ENCODE data around the gene METTL8.
"Not testable (repeated sequence)": the region's sequence is repeated elsewhere in the genome, so short reads cannot be mapped to it uniquely, and the experiment has no call there.

Gene METTL8

DNA sequence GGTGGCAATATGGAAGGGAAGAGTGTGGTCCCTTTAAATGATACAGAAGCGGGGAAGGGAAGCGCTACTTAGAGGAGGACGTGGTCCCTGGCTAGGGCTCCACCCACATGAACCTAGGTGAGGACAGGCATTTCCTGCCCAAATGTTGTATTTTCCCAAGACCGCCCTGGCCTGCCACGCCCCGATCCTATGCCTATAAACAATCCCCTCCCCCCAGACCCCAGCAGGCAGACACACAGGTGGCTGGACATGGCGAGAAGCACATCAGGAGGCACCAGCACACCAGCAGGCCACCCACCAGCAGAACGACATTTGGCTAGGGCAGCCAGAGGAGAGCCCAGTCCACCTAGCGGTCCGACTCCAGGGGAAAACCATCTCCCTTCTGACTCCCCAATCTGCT is 47.2 kb downstream of the METTL8 start:
- Histone ChIP-seq H3K4me2 (no peak overlapping the region), H3K4me1 (peaks cover 0 to 12% (median 0%) of the 10 kb centered on the region in 10 experiments; a peak in 7 of 20 replicates), H3K9me3 (replicated peaks in 1 of 11) (peaks cover 8 to 13% (median 12%) of the 10 kb centered on the region in 11 experiments), H4K20me1 (no peaks in the 10 kb centered on the region), H3K27me3 (no peaks in the 10 kb centered on the region), H3K9ac (no peak overlapping the region), H3K27ac (no peak overlapping the region), H3K36me3 (peaks cover 0 to 23% (median 9%) of the 10 kb centered on the region in 11 experiments; a peak in 12 of 22 replicates), H3K4me3 (no peak overlapping the region)
- TF ChIP-seq Cebpa-rat (IDR thresholded peaks at IDR 0.05) = no peak

DNA sequence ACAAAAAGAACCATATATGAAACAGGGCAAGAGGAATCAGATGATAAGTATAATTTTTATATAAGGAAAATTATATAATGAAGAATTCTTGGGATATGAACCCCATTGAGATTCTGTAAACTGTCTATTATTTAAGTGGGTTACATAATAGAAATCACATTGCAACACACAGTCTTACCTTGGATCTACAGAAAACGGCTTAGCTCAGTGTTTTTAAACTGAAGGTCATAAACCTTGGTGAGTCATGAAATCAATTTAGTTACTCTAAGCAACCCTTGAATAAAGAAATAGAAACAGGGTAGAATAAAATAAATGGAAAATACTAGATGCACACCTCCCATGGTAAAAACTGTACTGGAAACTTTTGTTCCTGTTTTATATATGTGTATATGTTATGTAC is 50.7 kb downstream of the METTL8 start:
- Histone ChIP-seq H3K4me1 (peaks cover 0 to 6% (median under 1%) of the 10 kb centered on the region in 10 experiments; a peak in 8 of 20 replicates), H3K27me3 (no peaks in the 10 kb centered on the region), H3K4me2 (no peak overlapping the region), H3K9ac (no peak overlapping the region), H3K36me3 (peaks cover 0 to 30% (median 14%) of the 10 kb centered on the region in 11 experiments; a peak in 14 of 22 replicates), H3K9me3 (replicated peaks in 1 of 11) (peaks cover 41 to 47% (median 46%) of the 10 kb centered on the region in 11 experiments), H3K27ac (no peak overlapping the region), H4K20me1 (no peaks in the 10 kb centered on the region), H3K4me3 (no peak overlapping the region)
- TF ChIP-seq Cebpa-rat (IDR thresholded peaks at IDR 0.05) = no peak

DNA sequence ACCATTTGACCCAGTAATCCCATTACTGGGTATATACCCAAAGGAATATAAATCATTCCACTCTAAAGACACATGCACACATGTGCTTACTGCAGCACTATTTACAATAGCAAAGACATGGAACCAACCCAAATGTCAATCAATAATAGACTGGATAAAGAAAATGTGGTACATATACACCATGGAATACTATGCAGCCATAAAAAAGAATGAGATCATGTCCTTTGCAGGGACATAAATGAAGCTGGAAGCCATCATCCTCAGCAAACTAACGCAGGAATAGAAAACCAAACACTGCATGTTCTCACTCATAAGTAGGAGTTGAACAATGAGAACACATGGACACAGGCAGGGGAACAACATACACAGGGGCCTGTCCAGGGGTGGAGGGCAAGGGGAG is 51.6 kb downstream of the METTL8 start:
- not testable (repeated sequence) for H3K27ac ChIP-seq, H4K20me1 ChIP-seq, H3K27me3 ChIP-seq, H3K4me2 ChIP-seq, H3K4me1 ChIP-seq, H3K9ac ChIP-seq, H3K4me3 ChIP-seq
- Histone ChIP-seq H3K9me3 (replicated peaks in 1 of 11) (peaks cover 50 to 57% (median 55%) of the 10 kb centered on the region in 11 experiments), H3K36me3 (peaks cover 0 to 30% (median 15%) of the 10 kb centered on the region in 11 experiments; a peak in 14 of 22 replicates)

DNA sequence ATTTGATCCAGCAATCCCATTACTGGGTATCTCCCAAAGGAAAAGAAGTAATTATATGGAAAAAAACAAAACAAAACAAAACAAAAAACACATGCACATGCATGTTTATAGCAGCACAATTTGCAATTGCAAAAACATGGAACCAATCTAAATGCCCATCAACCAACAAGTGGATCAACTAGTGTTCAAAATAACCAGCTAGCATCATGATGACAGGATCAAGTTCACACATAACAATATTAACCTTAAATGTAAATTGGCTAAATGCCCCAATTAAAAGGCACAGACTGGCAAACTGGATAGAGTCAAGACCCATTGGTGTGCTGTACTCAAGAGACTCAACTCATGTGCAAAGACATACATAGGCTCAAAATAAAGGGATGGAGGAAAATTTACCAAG is 55.9 kb downstream of the METTL8 start:
- H3K4me3 ChIP-seq, H3K27ac ChIP-seq, H3K4me2 ChIP-seq, H4K20me1 ChIP-seq, H3K4me1 ChIP-seq, H3K27me3 ChIP-seq, H3K9ac ChIP-seq: not testable (repeated sequence)
- Histone ChIP-seq H3K36me3 (peaks cover 7 to 48% (median 18%) of the 10 kb centered on the region in 11 experiments; a peak in 18 of 22 replicates), H3K9me3 (replicated peaks in 1 of 11) (peaks cover 79 to 92% (median 87%) of the 10 kb centered on the region in 11 experiments)

DNA sequence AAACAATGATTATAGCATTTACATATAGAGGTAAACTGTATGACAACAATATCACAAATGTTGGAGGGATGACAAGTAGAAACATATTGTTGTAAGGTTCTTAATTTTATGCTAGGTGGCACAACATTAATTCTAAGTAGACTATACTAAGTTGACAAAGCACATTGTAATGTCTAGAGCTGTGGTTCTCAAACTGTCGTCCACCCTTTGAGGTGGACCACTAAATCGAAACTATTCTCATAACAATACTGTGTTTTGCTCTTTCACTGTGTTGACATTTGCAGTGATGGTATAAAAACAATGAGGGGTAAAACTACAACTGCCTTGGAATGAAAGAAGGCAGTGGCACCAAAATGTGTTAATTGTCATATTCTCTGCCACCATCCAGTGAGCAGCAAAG is 66.1 kb downstream of the METTL8 start:
- Histone ChIP-seq H3K36me3 (peaks cover 0 to 10% (median 0%) of the 10 kb centered on the region in 11 experiments; a peak in 4 of 22 replicates), H3K4me2 (no peak overlapping the region), H3K27ac (no peak overlapping the region), H3K9ac (no peak overlapping the region), H3K9me3 (replicated peaks in 1 of 11) (peaks cover 15 to 34% (median 24%) of the 10 kb centered on the region in 11 experiments), H4K20me1 (no peaks in the 10 kb centered on the region), H3K4me1 (no peaks in the 10 kb centered on the region), H3K4me3 (no peak overlapping the region), H3K27me3 (no peaks in the 10 kb centered on the region)
- TF ChIP-seq Cebpa-rat (IDR thresholded peaks at IDR 0.05) = no peak

DNA sequence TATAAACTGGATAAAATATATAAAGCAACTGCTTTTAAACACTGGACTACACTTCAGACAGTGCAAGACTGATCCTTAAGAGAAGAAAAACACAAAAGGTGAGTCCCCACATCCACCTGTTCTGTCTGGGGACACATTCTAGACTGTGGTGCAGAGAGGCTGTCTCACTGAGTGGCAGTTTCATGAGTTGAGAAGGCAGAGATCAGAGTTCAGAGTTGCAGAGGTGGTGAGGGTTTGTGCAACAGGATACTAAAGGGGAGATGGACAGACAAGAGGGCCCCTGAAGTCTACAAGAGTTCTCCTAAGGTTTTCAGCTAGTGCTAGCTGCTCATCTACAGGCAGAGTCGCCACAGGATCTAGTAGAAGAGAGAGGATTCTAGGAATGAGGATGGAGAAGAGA is 68.0 kb downstream of the METTL8 start:
- Histone ChIP-seq H3K9me3 (replicated peaks in 1 of 11) (peaks cover 15 to 34% (median 24%) of the 10 kb centered on the region in 11 experiments), H3K4me2 (no peak overlapping the region), H3K4me3 (no peak overlapping the region), H3K27me3 (no peaks in the 10 kb centered on the region), H3K27ac (no peak overlapping the region), H3K9ac (no peak overlapping the region), H3K4me1 (no peaks in the 10 kb centered on the region), H3K36me3 (peaks cover 0 to 10% (median 0%) of the 10 kb centered on the region in 11 experiments; a peak in 4 of 22 replicates), H4K20me1 (no peaks in the 10 kb centered on the region)
- no peak for TF ChIP-seq Cebpa-rat (IDR thresholded peaks at IDR 0.05)

DNA sequence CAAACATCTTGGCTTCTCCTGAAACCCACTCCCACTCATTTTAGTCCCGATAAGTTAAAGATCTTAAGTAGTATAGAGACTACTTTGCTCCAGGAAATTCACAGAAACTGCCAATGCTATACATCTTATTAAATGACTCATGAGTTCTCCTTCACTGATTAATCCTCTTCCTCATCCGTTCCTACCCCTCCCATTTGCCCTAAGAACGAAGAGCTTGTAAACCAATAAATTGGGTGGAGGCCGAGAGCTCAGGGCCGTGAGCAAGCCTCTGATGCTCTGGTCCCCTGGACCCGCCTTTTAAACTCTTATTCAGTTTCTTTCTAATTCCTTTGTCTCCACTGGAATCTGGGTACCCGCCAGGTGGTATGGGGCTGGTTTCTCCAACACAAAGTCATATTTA is 68.6 kb downstream of the METTL8 start:
- Histone ChIP-seq H3K4me2 (no peak overlapping the region), H3K9me3 (replicated peaks in 1 of 11) (peaks cover 15 to 34% (median 24%) of the 10 kb centered on the region in 11 experiments), H3K27ac (no peak overlapping the region), H3K9ac (no peak overlapping the region), H4K20me1 (no peaks in the 10 kb centered on the region), H3K27me3 (no peaks in the 10 kb centered on the region), H3K36me3 (peaks cover 0 to 13% (median 2%) of the 10 kb centered on the region in 11 experiments; a peak in 9 of 22 replicates), H3K4me1 (no peaks in the 10 kb centered on the region), H3K4me3 (no peak overlapping the region)
- TF ChIP-seq Cebpa-rat (IDR thresholded peaks at IDR 0.05) = no peak

DNA sequence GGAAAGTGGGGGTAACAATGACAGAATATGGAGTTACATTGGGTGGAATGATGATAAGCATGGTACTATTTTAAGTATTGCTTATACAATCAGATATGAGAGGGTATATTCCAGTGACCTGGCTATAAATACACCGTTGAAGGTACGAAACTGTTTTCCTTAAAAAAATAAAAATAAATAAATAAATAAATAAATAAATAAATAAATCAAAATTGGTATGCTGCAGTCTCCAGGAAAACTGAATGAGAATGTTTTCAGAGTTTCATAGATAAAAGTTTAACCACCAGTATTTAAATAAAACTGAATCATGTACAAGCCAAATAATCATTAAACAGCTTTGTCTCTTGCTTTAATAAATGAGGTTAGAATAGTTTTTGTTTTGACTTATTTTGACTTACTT is 71.4 kb downstream of the METTL8 start:
- Histone ChIP-seq H3K4me2 (no peak overlapping the region), H3K9ac (no peak overlapping the region), H4K20me1 (no peaks in the 10 kb centered on the region), H3K4me3 (no peak overlapping the region), H3K9me3 (replicated peaks in 1 of 11) (peaks cover 31 to 46% (median 40%) of the 10 kb centered on the region in 11 experiments), H3K36me3 (peaks cover 24 to 41% (median 28%) of the 10 kb centered on the region in 11 experiments), H3K27me3 (no peaks in the 10 kb centered on the region), H3K27ac (no peak overlapping the region), H3K4me1 (no peaks in the 10 kb centered on the region)
- TF ChIP-seq Cebpa-rat (IDR thresholded peaks at IDR 0.05) = no peak

DNA sequence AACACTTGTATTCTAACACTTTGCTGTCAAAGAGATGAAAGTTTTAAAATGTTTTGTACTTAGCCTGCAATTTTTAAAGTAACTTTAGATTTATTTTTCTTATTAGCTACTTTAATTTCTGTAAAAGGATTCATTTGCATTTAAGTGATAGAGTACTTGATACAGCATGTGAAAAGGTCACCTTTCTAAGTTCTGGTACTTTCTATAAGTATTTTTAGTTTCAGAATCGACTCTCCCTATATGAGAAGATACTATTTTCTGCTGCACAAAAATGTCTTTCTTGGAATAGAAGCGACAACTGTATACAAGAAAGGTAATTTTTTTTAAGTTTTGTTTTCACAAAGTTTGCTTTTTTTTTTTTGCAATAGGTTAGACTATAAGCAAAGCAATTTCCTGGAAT is 72.9 kb downstream of the METTL8 start:
- no peaks in the 10 kb centered on the region for H4K20me1 ChIP-seq
- no peak overlapping the region for H3K4me2 ChIP-seq
- H3K9ac ChIP-seq = no peak overlapping the region
- H3K4me3 ChIP-seq = no peak overlapping the region
- no peaks in the 10 kb centered on the region for H3K27me3 ChIP-seq
- H3K27ac ChIP-seq = no peak overlapping the region
- H3K4me1 ChIP-seq = no peaks in the 10 kb centered on the region
- no peak for TF ChIP-seq Cebpa-rat (IDR thresholded peaks at IDR 0.05)
- peaks cover 37 to 46% (median 41%) of the 10 kb centered on the region in 11 experiments for H3K9me3 ChIP-seq (replicated peaks in 1 of 11)
- H3K36me3 ChIP-seq = peaks cover 34 to 53% (median 42%) of the 10 kb centered on the region in 11 experiments

DNA sequence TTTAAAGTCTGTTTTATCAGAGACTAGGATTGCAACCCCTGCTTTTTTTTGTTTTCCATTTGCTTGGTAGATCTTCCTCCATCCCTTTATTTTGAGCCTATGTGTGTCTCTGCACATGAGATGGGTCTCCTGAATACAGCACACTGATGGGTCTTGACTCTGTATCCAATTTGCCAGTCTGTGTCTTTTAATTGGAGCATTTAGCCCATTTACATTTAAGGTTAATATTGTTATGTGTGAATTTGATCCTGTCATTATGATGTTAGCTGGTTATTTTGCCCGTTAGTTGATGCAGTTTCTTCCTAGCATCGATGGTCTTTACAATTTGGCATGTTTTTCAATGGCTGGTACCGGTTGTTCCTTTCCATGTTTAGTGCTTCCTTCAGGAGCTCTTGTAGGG is 80.0 kb downstream of the METTL8 start:
- not testable (repeated sequence) for H3K4me3 ChIP-seq, H3K27ac ChIP-seq, H3K27me3 ChIP-seq, H4K20me1 ChIP-seq, H3K4me1 ChIP-seq, H3K9ac ChIP-seq, H3K4me2 ChIP-seq
- Histone ChIP-seq H3K9me3 (replicated peaks in 1 of 11) (peaks cover 40 to 56% (median 48%) of the 10 kb centered on the region in 11 experiments), H3K36me3 (peaks cover 30 to 39% (median 33%) of the 10 kb centered on the region in 11 experiments)
